AG04449 (cell line): Measurements from ENCODE around the gene MAP3K7.

Source experiments
- CTCF ChIA-PET: fragments of 350-600 bp; formaldehyde crosslinking; extraction: SDS; loops from one replicate; lab custom pipeline; 2021; ENCODE audit warnings: antibody characterized with exemption; lab: Yijun Ruan, JAX
- POLR2A ChIA-PET: fragments of 400-600, 350-600 bp; formaldehyde crosslinking; extraction: SDS; loops from one replicate; lab custom pipeline; 2020; ENCODE audit warnings: antibody characterized with exemption, inconsistent platforms; lab: Yijun Ruan, JAX
- DNase-seq: peaks from one replicate; pipeline ENCODE4 v3.0.0-alpha.2; 2010; ENCODE audit warnings: low read depth, low spot score
- H3K4me3 ChIP-seq: 2 replicates; pipeline ENCODE4 v1.5.1; 2011; ENCODE audit warnings: low read depth, mild to moderate bottlenecking, control low read depth, low read length
- CTCF ChIP-seq: IDR thresholded peaks from one replicate; pipeline ENCODE4 v1.5.1; 2011; ENCODE audit warnings: mild to moderate bottlenecking, moderate library complexity, low read length, control low read depth, inconsistent platforms; ENCODE audit not compliant: insufficient read depth; ENCODE audit errors: missing control alignments

MAP3K7 gene

GRCh38 chr6:90545448-90545847 lies 41.4 kb downstream of the MAP3K7 start:
- ChIA-PET POLR2A (no interaction called here), CTCF (no interaction called here)
- no peak for DNase-seq
- H3K4me3 ChIP-seq, result no peak overlapping the region
- no peak for TF ChIP-seq CTCF

GRCh38 chr6:90544741-90545140 lies 42.1 kb downstream of the MAP3K7 start:
- ChIA-PET CTCF (no interaction called here), POLR2A (no interaction called here)
- TF ChIP-seq CTCF, result no peak
- H3K4me3 ChIP-seq, result no peak overlapping the region
- DNase-seq, result no peak

GRCh38 chr6:90544081-90544480 lies 42.8 kb downstream of the MAP3K7 start:
- POLR2A ChIA-PET, result no interaction called here
- DNase-seq, result no peak
- CTCF ChIA-PET, result no interaction called here
- no peak overlapping the region for H3K4me3 ChIP-seq
- no peak for TF ChIP-seq CTCF

- ChIA-PET POLR2A (no interaction called here), CTCF (interaction anchor here (1.5 kb wide), 1 partner anchor 14 kb away, joined by 3 read pairs; no protein-coding TSS in a partner anchor)
- no peak for TF ChIP-seq CTCF
- no peak overlapping the region for H3K4me3 ChIP-seq
- no peak for DNase-seq
These were observed 45.7 kb downstream of the MAP3K7 start for GRCh38 chr6:90541221-90541620.

- H3K4me3 ChIP-seq, result no peak overlapping the region
- CTCF ChIA-PET, result no interaction called here
- POLR2A ChIA-PET, result interaction anchor here (0.5 kb wide), 1 partner anchor 20 kb away, joined by 3 read pairs; no protein-coding TSS in a partner anchor
These were observed 48.4 kb downstream of the MAP3K7 start for GRCh38 chr6:90538278-90539046.

More at GRCh38 chr6:90538278-90539046, 48.4 kb downstream of the MAP3K7 start:
- TF ChIP-seq CTCF, result no peak
- no peak for DNase-seq
